ENCODE measurements around the gene ANKZF1.

Gene ANKZF1

GRCh38 chr2:219282943-219283581, 53.5 kb downstream of the ANKZF1 start:
- DNase-seq (ENCODE audit: low spot score) = no peak
- in situ Hi-C loops (cut with MboI; ENCODE audit: low sequenced_read_pairs, unreplicated experiment) = loop anchor here (25.0 kb wide), 1 partner anchor 121 kb away; the partner anchor contains the start of genes NHEJ1 and SLC23A3
- TF ChIP-seq CTCF (IDR thresholded peaks at IDR 0.05; ENCODE audit: borderline replicate concordance, control extremely low read depth, extremely low read depth, insufficient read depth, missing control alignments) = no peak

GRCh38 chr2:219284501-219285372, 55.1 kb downstream of the ANKZF1 start:
- in situ Hi-C loops (cut with MboI; ENCODE audit: low sequenced_read_pairs, unreplicated experiment) = loop anchor here (25.0 kb wide), 1 partner anchor 122 kb away; the partner anchor contains the start of genes NHEJ1 and SLC23A3
- no peak for TF ChIP-seq CTCF (IDR thresholded peaks at IDR 0.05; ENCODE audit: borderline replicate concordance, control extremely low read depth, extremely low read depth, insufficient read depth, missing control alignments)
- DNase-seq (ENCODE audit: low spot score) = peak; percentile 15

- TF ChIP-seq CTCF (IDR thresholded peaks at IDR 0.05; ENCODE audit: borderline replicate concordance, control extremely low read depth, extremely low read depth, insufficient read depth, missing control alignments) = no peak
- DNase-seq (ENCODE audit: low spot score) = peak; percentile 15
- in situ Hi-C loops (cut with MboI; ENCODE audit: low sequenced_read_pairs, unreplicated experiment) = loop anchor here (25.0 kb wide), 1 partner anchor 123 kb away; the partner anchor contains the start of genes NHEJ1 and SLC23A3
Measured at GRCh38 chr2:219285373-219285735, 55.7 kb downstream of the ANKZF1 start.

GRCh38 chr2:219285894-219286425, 56.4 kb downstream of the ANKZF1 start:
- peak; percentile 19 for DNase-seq (ENCODE audit: low spot score)
- in situ Hi-C loops (cut with MboI; ENCODE audit: low sequenced_read_pairs, unreplicated experiment) = loop anchor here (25.0 kb wide), 1 partner anchor 124 kb away; the partner anchor contains the start of genes NHEJ1 and SLC23A3
- TF ChIP-seq CTCF (IDR thresholded peaks at IDR 0.05; ENCODE audit: borderline replicate concordance, control extremely low read depth, extremely low read depth, insufficient read depth, missing control alignments) = no peak

All from GM13976 (cell line).